HepG2 (cell line): ENCODE measurements around the gene CHCHD5. TPM values are rescaled to one million over a fixed set of nuclear protein-coding genes. Genes with fewer than 3 reads are reported as not detected.

ENCODE experiments used
- EEA1 ChIP-seq: sonication (generic); formaldehyde crosslinking; IDR thresholded peaks from 2 replicates; pipeline ENCODE4 v1.5.1; 2020; ENCODE audit warnings: mild to moderate bottlenecking, missing genetic modification reagents, borderline replicate concordance
- ELK4 ChIP-seq: sonication (generic); formaldehyde crosslinking; IDR thresholded peaks from 2 replicates; pipeline ENCODE4 v1.9.0; 2021; ENCODE audit warnings: missing genetic modification reagents, borderline replicate concordance
- HBP1 ChIP-seq: IDR thresholded peaks from 2 replicates; pipeline ENCODE4 v1.6.1; 2016; ENCODE audit warnings: low read depth, control low read depth
- KIAA2018 ChIP-seq: sonication (generic); formaldehyde crosslinking; IDR thresholded peaks from 2 replicates; pipeline ENCODE4 v1.5.0; 2020; ENCODE audit warnings: mild to moderate bottlenecking, missing genetic modification reagents, borderline replicate concordance
- USF2 ChIP-seq, 2 experiments: sonication (generic) in 1 of 2; formaldehyde crosslinking in 1 of 2; IDR thresholded peaks; 2 replicates each; pipeline versions ENCODE4 v1.5.1 to v1.6.1; 2011 to 2020; ENCODE audit warnings: borderline replicate concordance in 1 of 2, low read depth in 1 of 2, low read length in 1 of 2, mild to moderate bottlenecking in 1 of 2, missing genetic modification reagents in 1 of 2, moderate library complexity in 1 of 2
- ZKSCAN1 ChIP-seq: fragments of 150-350 bp; IDR thresholded peaks from 2 replicates; pipeline ENCODE4 v1.6.1; 2014; ENCODE audit warnings: low read length
- ZKSCAN8 ChIP-seq: IDR thresholded peaks from 2 replicates; pipeline ENCODE4 v1.6.1; 2016; ENCODE audit warnings: borderline replicate concordance, missing genetic modification reagents, missing compliant biosample characterization
- ZNF235 ChIP-seq: sonication (generic); formaldehyde crosslinking; IDR thresholded peaks from 2 replicates; pipeline ENCODE4 v1.8.1; 2023; ENCODE audit warnings: mild to moderate bottlenecking, missing genetic modification reagents, borderline replicate concordance
- ZNF276 ChIP-seq: sonication (generic); formaldehyde crosslinking; IDR thresholded peaks from 2 replicates; pipeline ENCODE4 v1.4.0; 2020; ENCODE audit warnings: mild to moderate bottlenecking, low read depth, missing genetic modification reagents
- ZNF543 ChIP-seq: sonication (generic); formaldehyde crosslinking; IDR thresholded peaks from 2 replicates; pipeline ENCODE4 v1.4.0; 2020; ENCODE audit warnings: mild to moderate bottlenecking, missing genetic modification reagents
- ZNF639 ChIP-seq: conservative IDR thresholded peaks from 2 replicates; pipeline ENCODE4 v1.6.1; 2018; ENCODE audit warnings: missing genetic modification reagents
- ZSCAN9 ChIP-seq: IDR thresholded peaks from 2 replicates; pipeline ENCODE4 v1.6.1; 2016; ENCODE audit warnings: borderline replicate concordance
- polyA plus RNA-seq, 8 experiments: library from polyadenylated mRNA; depleted of rRNA in 3 of 8; stranded (reverse) in 7 of 8; unstranded in 1 of 8; fragments of >200 nt; fragmentation: Illumina TruSeq in 4 of 8; extraction: Trizol in 4 of 8; gene quantifications; 2 replicates each; pipeline versions ENCODE4 v1.2.1 to v1.2.3, GENCODE V29; 2011 to 2016; ENCODE audit warnings: low read depth in 4 of 8, missing spikeins in 1 of 8, mixed read lengths in 1 of 8; ENCODE audit not compliant: insufficient read depth in 1 of 8
- total RNA-seq, 5 experiments: library from RNA; depleted of rRNA; stranded (reverse); fragments of >200 nt; fragmentation: Illumina TruSeq; extraction: Trizol; gene quantifications; 2 replicates each; pipeline ENCODE4 v1.2.3, GENCODE V29; 2016; ENCODE audit warnings: low read depth in 1 of 5

CHCHD5 gene
- total and polyA plus RNA-seq, 2 of the 13 experiments (the other 11 are each of a cell fraction or from before 2014, with no cell fraction given), result 19.0 to 23.9 TPM

- TF ChIP-seq ELK4 (CRISPR knock-in tag) (no peak), ZSCAN9 (CRISPR knock-in tag) (no peak), EEA1 (CRISPR knock-in tag) (no peak), ZNF276 (CRISPR knock-in tag) (no peak), USF2 (IDR thresholded peaks at IDR 0.05; ENCODE audit: low read depth, low read length) (no peak), USF2 (CRISPR knock-in tag; IDR thresholded peaks at IDR 0.05; ENCODE audit: borderline replicate concordance) (no peak), ZKSCAN8 (CRISPR knock-in tag) (no peak), HBP1 (0 out of 2 replicates have a peak, but pooled peaks have one; percentile 5), KIAA2018 (CRISPR knock-in tag) (no peak), ZNF543 (CRISPR knock-in tag) (peak; percentile 2; the same call in 1 of the 2 replicates), ZNF235 (no peak), ZNF639 (CRISPR knock-in tag) (no peak), ZKSCAN1 (no peak)
Measured at GRCh38 chr2:112584891-112585250, 462 bp downstream of the CHCHD5 start (continued).
